Spleen (tissue), 11 donors: ENCODE data around the gene PAX1. TPM values are rescaled to one million over a fixed set of nuclear protein-coding genes. Genes with fewer than 3 reads are reported as not detected.
A peak's percentile ranks its signal among the peaks of the same experiment; 100 is the strongest.

Experiments
- DNase-seq: peaks from one replicate; pipeline ENCODE4 v3.0.0-alpha.2; 2020
- H3K27ac ChIP-seq, 8 donors: fragments of 200-600 bp; sonication (generic) in 7 of 8; 1 replicate in 4 of 8; 2 replicates in 4 of 8; pipeline versions ENCODE4 v1.5.0 to v1.8.0; 2016 to 2021; ENCODE audit warnings: inconsistent platforms in 4 of 8, mild to moderate bottlenecking in 4 of 8, moderate library complexity in 1 of 8
- H3K27me3 ChIP-seq, 7 donors: fragments of 200-600 bp; sonication (generic) in 6 of 7; replicated peaks in 1 of 7; 1 replicate in 4 of 7; 2 replicates in 3 of 7; pipeline versions ENCODE4 v1.5.0 to v1.8.0; 2016 to 2021; ENCODE audit warnings: inconsistent platforms in 3 of 7, mild to moderate bottlenecking in 1 of 7
- H3K36me3 ChIP-seq, 6 donors: fragments of 200-600 bp; sonication (generic) in 5 of 6; 1 replicate in 4 of 6; 2 replicates in 2 of 6; pipeline versions ENCODE4 v1.5.0 to v1.8.0; 2016 to 2021; ENCODE audit warnings: inconsistent platforms in 2 of 6
- H3K4me1 ChIP-seq, 6 donors: fragments of 200-600 bp; sonication (generic) in 5 of 6; 1 replicate in 3 of 6; 2 replicates in 3 of 6; pipeline versions ENCODE4 v1.5.0 to v1.8.0; 2016 to 2021; ENCODE audit warnings: inconsistent platforms in 3 of 6
- H3K4me3 ChIP-seq, 8 donors: fragments of 200-600 bp; sonication (generic) in 7 of 8; 1 replicate in 4 of 8; 2 replicates in 4 of 8; pipeline versions ENCODE4 v1.5.0 to v1.8.0; 2016 to 2021; ENCODE audit warnings: inconsistent platforms in 4 of 8, mild to moderate bottlenecking in 4 of 8, moderate library complexity in 2 of 8
- H3K9me3 ChIP-seq, 8 donors: fragments of 200-600 bp; sonication (generic) in 7 of 8; 1 replicate in 4 of 8; 2 replicates in 4 of 8; pipeline versions ENCODE4 v1.5.0 to v1.8.0; 2016 to 2021; ENCODE audit warnings: inconsistent platforms in 4 of 8
- CTCF ChIP-seq, 11 experiments: fragments of 200-600 bp in 7 of 11; fragments of 450-650 bp in 4 of 11; sonication (generic) in 4 of 11; IDR thresholded peaks in 8 of 11; conservative IDR thresholded peaks in 3 of 11; 1 replicate in 7 of 11; 2 replicates in 4 of 11; pipeline versions ENCODE4 v1.4.0 to v1.8.0; 2016 to 2021; ENCODE audit warnings: antibody characterized with exemption in 11 of 11, inconsistent platforms in 4 of 11, mild to moderate bottlenecking in 1 of 11
- POLR2A ChIP-seq, 3 donors: fragments of 450-650 bp; IDR thresholded peaks; one replicate each; pipeline ENCODE4 v1.5.1; 2017; ENCODE audit warnings: antibody characterized with exemption in 3 of 3, mild to moderate bottlenecking in 1 of 3
- POLR2AphosphoS5 ChIP-seq, 3 donors: sonication (generic); formaldehyde crosslinking; IDR thresholded peaks; one replicate each; pipeline ENCODE4 v1.5.1; 2017; ENCODE audit warnings: antibody characterized with exemption in 3 of 3
- WGBS, 5 donors: extraction: QIAGEN DNeasy Blood & Tissue Kit in 3 of 5; methylation state at CpG; one replicate each; pipeline versions ENCODE4 v1.1.5 to v1.1.7; 2013 to 2018; 5-methylcytosine and 5-hydroxymethylcytosine counted together
- intact Hi-C: fragments of 100-400 bp; cut with DNase I; formaldehyde crosslinking; loops from one replicate; pipeline ENCODE4 v1.15.0; 2023; ENCODE audit warnings: low total_unique reads
- polyA plus RNA-seq, 3 donors: library from polyadenylated mRNA; stranded (reverse); fragments of 200-250 nt; gene quantifications; one replicate each; pipeline ENCODE4 v1.2.1, GENCODE V29; 2013
- total RNA-seq, 7 donors: library from RNA; depleted of rRNA in 3 of 7; stranded (reverse); fragments of >200 nt in 3 of 7; fragmentation: NEBNext Ultra II Directional in 4 of 7; extraction: Animal tissue kit (Norgen Biotek cat#: 25700) in 4 of 7; gene quantifications; one replicate each; pipeline versions ENCODE4 v1.1.0 to v1.2.1, GENCODE V29; 2016 to 2021
- donor health status: healthy with polysubstance abuse.
- donor health status: DM: no; HTN: no; CAD: no; lungs with moderate emphysema.
- donor health status: DM: no; HTN: no; CAD: no.
- donor health status: Bipolar disorder and iron deficiency.
- donor health status: healthy.
- donor health status: DM: no; HTN: no; CAD: no.
- donor health status: DM: yes; HTN: yes; CAD: no.

The PAX1 gene
- total and polyA plus RNA-seq, 10 donors: not detected

GRCh38 chr20:21719592-21720214, 14.2 kb downstream of the PAX1 start:
- H3K36me3 ChIP-seq: no peaks in the 10 kb centered on the region
- intact Hi-C loops: loop anchor here (10.0 kb wide), 1 partner anchor 585 kb away; no protein-coding TSS in a partner anchor
- TF ChIP-seq CTCF (IDR thresholded peaks at IDR 0.05 in 8 of 11, conservative IDR thresholded peaks at IDR 0.05 in 3 of 11): peak in 10 of 11 experiments; percentile 13 to 73 (median 57)
- TF ChIP-seq POLR2AphosphoS5 (IDR thresholded peaks at IDR 0.05): no peak
- TF ChIP-seq POLR2A (IDR thresholded peaks at IDR 0.05): no peak
- peaks cover 0 to 46% (median 23%) of the 10 kb centered on the region in 7 donors for H3K27me3 ChIP-seq
- DNase-seq: no peak
- no peak overlapping the region for H3K27ac ChIP-seq
- H3K9me3 ChIP-seq: no peaks in the 10 kb centered on the region
- no peaks in the 10 kb centered on the region for H3K4me1 ChIP-seq
- H3K4me3 ChIP-seq: no peak overlapping the region
- WGBS, 5 donors: 5 to 15% (median 7%) methylated on average over 4 of the region's 4 CpGs

- H3K36me3 ChIP-seq: no peaks in the 10 kb centered on the region
- no peak overlapping the region for H3K4me3 ChIP-seq
- WGBS, 5 donors: 59 to 66% (median 61%) methylated on average over 2 of the region's 2 CpGs
- no peak overlapping the region for H3K27ac ChIP-seq
- H3K27me3 ChIP-seq: peaks cover 0 to 8% (median 0%) of the 10 kb centered on the region in 7 donors
- no peaks in the 10 kb centered on the region for H3K9me3 ChIP-seq
- TF ChIP-seq POLR2AphosphoS5 (IDR thresholded peaks at IDR 0.05) (no peak), POLR2A (IDR thresholded peaks at IDR 0.05) (no peak), CTCF (IDR thresholded peaks at IDR 0.05 in 8 of 11, conservative IDR thresholded peaks at IDR 0.05 in 3 of 11) (no peak)
- intact Hi-C loops: no loop called here
- no peak for DNase-seq
- no peaks in the 10 kb centered on the region for H3K4me1 ChIP-seq
Observed at GRCh38 chr20:21725892-21726291, 20.4 kb downstream of the PAX1 start.

GRCh38 chr20:21729316-21729715, 23.9 kb downstream of the PAX1 start:
- no peak overlapping the region for H3K27ac ChIP-seq
- H3K27me3 ChIP-seq: peaks cover 0 to 8% (median 0%) of the 10 kb centered on the region in 7 donors
- TF ChIP-seq CTCF (IDR thresholded peaks at IDR 0.05 in 8 of 11, conservative IDR thresholded peaks at IDR 0.05 in 3 of 11) (no peak), POLR2AphosphoS5 (IDR thresholded peaks at IDR 0.05) (no peak), POLR2A (IDR thresholded peaks at IDR 0.05) (no peak)
- H3K4me1 ChIP-seq: no peaks in the 10 kb centered on the region
- H3K36me3 ChIP-seq: no peaks in the 10 kb centered on the region
- no peak overlapping the region for H3K4me3 ChIP-seq
- H3K9me3 ChIP-seq: peaks cover 0 to 2% (median 0%) of the 10 kb centered on the region in 8 donors
- intact Hi-C loops: no loop called here
- no peak for DNase-seq
- 90 to 95% (median 91%) methylated on average over 15 of the region's 15 CpGs for WGBS, 5 donors

GRCh38 chr20:21739161-21739560, 33.7 kb downstream of the PAX1 start:
- Histone ChIP-seq H3K4me1 (no peaks in the 10 kb centered on the region), H3K36me3 (no peaks in the 10 kb centered on the region), H3K4me3 (no peak overlapping the region), H3K27me3 (no peaks in the 10 kb centered on the region), H3K27ac (no peak overlapping the region), H3K9me3 (peaks cover 0 to 29% (median 8%) of the 10 kb centered on the region in 8 donors)
- intact Hi-C loops: no loop called here
- 79 to 90% (median 87%) methylated on average over 3 of the region's 3 CpGs for WGBS, 5 donors
- TF ChIP-seq CTCF (IDR thresholded peaks at IDR 0.05 in 8 of 11, conservative IDR thresholded peaks at IDR 0.05 in 3 of 11): no peak
- TF ChIP-seq POLR2A (IDR thresholded peaks at IDR 0.05): no peak
- no peak for TF ChIP-seq POLR2AphosphoS5 (IDR thresholded peaks at IDR 0.05)
- DNase-seq: no peak
